SK-N-SH (cell line): Measurements from ENCODE around the gene TMEM9. TPM values are rescaled to one million over a fixed set of nuclear protein-coding genes. Genes with fewer than 3 reads are reported as not detected.

ENCODE experiments used
- CTCF ChIA-PET: fragments of 300-600, 350-600 bp; formaldehyde crosslinking; extraction: SDS; loops from one replicate; lab custom pipeline; 2021; lab: Yijun Ruan, JAX
- POLR2A ChIA-PET: fragments of 350-600 bp; sonication (Branson Sonifier 250); formaldehyde crosslinking; extraction: SDS; loops from one replicate; lab custom pipeline; 2020; ENCODE audit warnings: antibody characterized with exemption, inconsistent platforms; lab: Yijun Ruan, JAX
- DNase-seq: peaks from one replicate; pipeline ENCODE4 v3.0.0; 2012
- H2AFZ ChIP-seq: fragments of 200-600 bp; sonication (generic); 2 replicates; pipeline ENCODE4 v1.8.1; 2016; ENCODE audit warnings: antibody characterized with exemption, mild to moderate bottlenecking, low read depth
- H3F3A ChIP-seq: fragments of 200-600 bp; sonication (generic); replicated peaks from 2 replicates; pipeline ENCODE3; 2016; ENCODE audit warnings: antibody characterized with exemption, mild to moderate bottlenecking; ENCODE audit not compliant: insufficient read depth
- H3K27ac ChIP-seq, 2 experiments: fragments of 200-500 bp in 1 of 2; fragments of 200-600 bp in 1 of 2; sonication (Bioruptor generic) in 1 of 2; sonication (generic), shearing (Covaris generic) in 1 of 2; 2 replicates each; pipeline versions ENCODE4 v1.5.1 to v1.6.1; 2014 to 2016; ENCODE audit warnings: low read depth in 2 of 2, inconsistent platforms in 1 of 2, low read length in 1 of 2, mild to moderate bottlenecking in 1 of 2, mixed read lengths in 1 of 2
- H3K27me3 ChIP-seq: fragments of 200-600 bp; sonication (generic), shearing (Covaris generic); 2 replicates; pipeline ENCODE4 v1.6.1; 2016; ENCODE audit warnings: mixed run types; ENCODE audit not compliant: insufficient read depth
- H3K36me3 ChIP-seq, 2 experiments: fragments of 200-500 bp in 1 of 2; fragments of 200-600 bp in 1 of 2; sonication (Bioruptor generic) in 1 of 2; sonication (generic) in 1 of 2; replicated peaks in 1 of 2; 2 replicates each; pipeline versions ENCODE3 to v1.5.1; 2014 to 2016; ENCODE audit warnings: low read length in 1 of 2, mild to moderate bottlenecking in 1 of 2; ENCODE audit not compliant: insufficient read depth in 2 of 2, control insufficient read depth in 1 of 2
- H3K4me1 ChIP-seq, 2 experiments: fragments of 200-500 bp in 1 of 2; fragments of 200-600 bp in 1 of 2; sonication (Bioruptor generic) in 1 of 2; sonication (generic), shearing (Covaris generic) in 1 of 2; 2 replicates each; pipeline versions ENCODE4 v1.5.1 to v1.6.1; 2014 to 2016; ENCODE audit warnings: low read depth in 1 of 2, low read length in 1 of 2, mixed run types in 1 of 2; ENCODE audit not compliant: insufficient read depth in 2 of 2, control insufficient read depth in 1 of 2
- H3K4me2 ChIP-seq: fragments of 200-600 bp; sonication (generic), shearing (Covaris generic); 2 replicates; pipeline ENCODE4 v1.6.1; 2017; ENCODE audit warnings: mixed run types
- H3K4me3 ChIP-seq, 2 experiments: fragments of 200-500 bp in 1 of 2; fragments of 200-600 bp in 1 of 2; sonication (Bioruptor generic) in 1 of 2; sonication (generic), shearing (Covaris generic) in 1 of 2; 2 replicates each; pipeline versions ENCODE4 v1.5.1 to v1.8.1; 2014 to 2016; ENCODE audit warnings: low read depth in 2 of 2, inconsistent platforms in 1 of 2, low read length in 1 of 2, mild to moderate bottlenecking in 1 of 2, mixed read lengths in 1 of 2, moderate library complexity in 1 of 2
- H3K79me2 ChIP-seq: fragments of 200-600 bp; sonication (generic); 2 replicates; pipeline ENCODE4 v1.8.1; 2017; ENCODE audit warnings: mild to moderate bottlenecking; ENCODE audit not compliant: insufficient read depth
- H3K9ac ChIP-seq: fragments of 200-600 bp; sonication (generic); 2 replicates; pipeline ENCODE4 v1.6.1; 2017; ENCODE audit warnings: mixed run types
- H3K9me2 ChIP-seq: fragments of 200-600 bp; sonication (generic); 2 replicates; pipeline ENCODE4 v1.6.1; 2017; ENCODE audit warnings: mixed run types
- H3K9me3 ChIP-seq: fragments of 200-600 bp; sonication (generic); 2 replicates; pipeline ENCODE4 v1.6.1; 2017; ENCODE audit warnings: mixed run types, mild to moderate bottlenecking, moderate library complexity
- H4K20me1 ChIP-seq: fragments of 200-600 bp; sonication (generic); 2 replicates; pipeline ENCODE4 v1.6.1; 2017; ENCODE audit warnings: mild to moderate bottlenecking, mixed run types; ENCODE audit not compliant: insufficient read depth
- CTCF ChIP-seq: fragments of 200-600 bp; sonication (generic); IDR thresholded peaks from 2 replicates; pipeline ENCODE4 v1.6.1; 2017; ENCODE audit warnings: antibody characterized with exemption, mild to moderate bottlenecking, moderate library complexity
- ELF1 ChIP-seq: IDR thresholded peaks from 2 replicates; pipeline ENCODE4 v1.4.0; 2012
- EP300 ChIP-seq, 2 experiments: IDR thresholded peaks; 2 replicates each; pipeline versions ENCODE4 v1.4.0 to v1.6.1; 2012; ENCODE audit warnings: borderline replicate concordance in 1 of 2, low read depth in 1 of 2, low read length in 1 of 2
- FOSL2 ChIP-seq: IDR thresholded peaks from 2 replicates; pipeline ENCODE4 v1.4.0; 2012; ENCODE audit warnings: low read depth, mild to moderate bottlenecking, moderate library complexity, borderline replicate concordance
- FOXJ3 ChIP-seq: sonication (generic); formaldehyde crosslinking; IDR thresholded peaks from 2 replicates; pipeline ENCODE4 v1.5.1; 2020; ENCODE audit warnings: mild to moderate bottlenecking, missing genetic modification reagents
- FOXM1 ChIP-seq: IDR thresholded peaks from 2 replicates; pipeline ENCODE4 v1.4.0; 2012; ENCODE audit warnings: low read depth, mild to moderate bottlenecking
- GABPA ChIP-seq: IDR thresholded peaks from 2 replicates; pipeline ENCODE4 v1.4.0; 2012; ENCODE audit warnings: low read depth, mild to moderate bottlenecking
- IRF3 ChIP-seq: fragments of 150-350 bp; IDR thresholded peaks from 2 replicates; pipeline ENCODE4 v1.6.1; 2016; ENCODE audit warnings: mild to moderate bottlenecking, low read depth, low read length
- JUND ChIP-seq: IDR thresholded peaks from 2 replicates; pipeline ENCODE4 v1.4.0; 2012
- MAX ChIP-seq: IDR thresholded peaks from 2 replicates; pipeline ENCODE4 v1.4.0; 2012; ENCODE audit warnings: low read depth
- MEF2A ChIP-seq: IDR thresholded peaks from 2 replicates; pipeline ENCODE4 v1.4.0; 2012; ENCODE audit warnings: low read depth, borderline replicate concordance
- MXI1 ChIP-seq: IDR thresholded peaks from 2 replicates; pipeline ENCODE4 v1.6.1; 2012; ENCODE audit warnings: mild to moderate bottlenecking, low read depth, low read length, improper control_type of control experiment
- POLR2AphosphoS5 ChIP-seq: IDR thresholded peaks from 2 replicates; pipeline ENCODE4 v1.6.1; 2012; ENCODE audit warnings: low read depth, low read length
- RCOR1 ChIP-seq: fragments of 150-350 bp; IDR thresholded peaks from 2 replicates; pipeline ENCODE4 v1.6.1; 2017; ENCODE audit warnings: antibody characterized with exemption, low read length
- REST ChIP-seq: IDR thresholded peaks from 2 replicates; pipeline ENCODE4 v1.6.1; 2012; ENCODE audit warnings: mild to moderate bottlenecking, low read depth, low read length, moderate library complexity
- SIN3A ChIP-seq: IDR thresholded peaks from 2 replicates; pipeline ENCODE4 v1.6.1; 2012; ENCODE audit warnings: low read depth, mild to moderate bottlenecking, low read length, moderate library complexity, borderline replicate concordance
- SMC3 ChIP-seq: IDR thresholded peaks from 2 replicates; pipeline ENCODE4 v1.6.1; 2012; ENCODE audit warnings: low read depth, low read length, improper control_type of control experiment
- YY1 ChIP-seq: IDR thresholded peaks from 2 replicates; pipeline ENCODE4 v1.4.0; 2012; ENCODE audit warnings: low read depth, mild to moderate bottlenecking
- ZBTB33 ChIP-seq: IDR thresholded peaks from 2 replicates; pipeline ENCODE4 v1.4.0; 2012; ENCODE audit warnings: low read depth, borderline replicate concordance
- WGBS: methylation state at CpG from one replicate; pipeline ENCODE4 v1.1.6; 2017; ENCODE audit warnings: low lambda C conversion rate; 5-methylcytosine and 5-hydroxymethylcytosine counted together
- polyA plus RNA-seq, 3 experiments: library from polyadenylated mRNA; depleted of rRNA; stranded (reverse); fragments of >200 nt; gene quantifications; 2 replicates each; pipeline ENCODE4 v1.2.3, GENCODE V29; 2012

TMEM9 gene
- polyA plus RNA-seq, 1 of the 3 experiments (the other 2 are of a cell fraction) = 126 TPM

- TF ChIP-seq GABPA (no peak), FOXJ3 (CRISPR knock-in tag) (no peak)
- TF ChIP-seq, all 33 proteins: peak for 0
These were observed 59.4 kb downstream of the TMEM9 start (continued) for GRCh38 chr1:201094832-201095231.

- Histone ChIP-seq H3K36me3 (no peaks in the 10 kb centered on the region), H3K4me3 (no peak overlapping the region), H3F3A (no peaks in the 10 kb centered on the region), H3K4me2 (no peak overlapping the region), H3K4me1 (no peaks in the 10 kb centered on the region), H3K9ac (no peak overlapping the region), H2AFZ (no peak overlapping the region), H3K27me3 (peaks cover 22% of the 10 kb centered on the region), H3K79me2 (no peaks in the 10 kb centered on the region), H4K20me1 (no peaks in the 10 kb centered on the region), H3K9me2 (no peaks in the 10 kb centered on the region), H3K9me3 (no peaks in the 10 kb centered on the region), H3K27ac (no peak overlapping the region)
- 56% methylated on average over 7 of the region's 7 CpGs for WGBS
- ChIA-PET CTCF (no interaction called here), POLR2A (no interaction called here)
- no peak for DNase-seq
- no peak for TF ChIP-seq ZBTB33
- no peak for TF ChIP-seq CTCF
- TF ChIP-seq MAX = no peak
- TF ChIP-seq SIN3A = no peak
- no peak for TF ChIP-seq ELF1
- no peak for TF ChIP-seq SMC3
- TF ChIP-seq EP300 (IDR thresholded peaks at IDR 0.05; ENCODE audit: borderline replicate concordance in 1 of 2, low read depth in 1 of 2, low read length in 1 of 2) = no peak
- no peak for TF ChIP-seq POLR2AphosphoS5
- no peak for TF ChIP-seq GABPA
- TF ChIP-seq REST = no peak
- TF ChIP-seq YY1 = no peak
- TF ChIP-seq FOSL2 = no peak
- no peak for TF ChIP-seq MEF2A
- TF ChIP-seq MXI1 = no peak
- TF ChIP-seq FOXM1 = no peak
- no peak for TF ChIP-seq RCOR1
- no peak for TF ChIP-seq JUND
- no peak for TF ChIP-seq IRF3
These were observed 60.3 kb downstream of the TMEM9 start for GRCh38 chr1:201093962-201094361.
